Ovary (tissue), 9 donors: ENCODE measurements around the gene CRTC3. TPM values are rescaled to one million over a fixed set of nuclear protein-coding genes. Genes with fewer than 3 reads are reported as not detected.
"Not testable (repeated sequence)": the region's sequence is repeated elsewhere in the genome, so short reads cannot be mapped to it uniquely, and the experiment has no call there.

Source experiments
- DNase-seq, 5 donors: peaks; one replicate each; pipeline ENCODE4 v3.0.0-alpha.2; 2019 to 2020
- H3K27ac ChIP-seq, 2 donors: fragments of 200-600 bp; one replicate each; pipeline versions ENCODE4 v1.5.1 to v1.8.0; 2019 to 2022
- H3K27me3 ChIP-seq: fragments of 200-600 bp; one replicate; pipeline ENCODE4 v1.8.0; 2022
- H3K36me3 ChIP-seq: fragments of 200-600 bp; sonication (generic); one replicate; pipeline ENCODE4 v1.5.1; 2019
- H3K4me1 ChIP-seq: one replicate; pipeline ENCODE4 v1.8.1; 2013; ENCODE audit warnings: mild to moderate bottlenecking, moderate library complexity; ENCODE audit not compliant: insufficient read depth
- H3K4me3 ChIP-seq: fragments of 200-600 bp; sonication (generic); one replicate; pipeline ENCODE4 v1.5.1; 2017
- H3K9me3 ChIP-seq, 2 donors: fragments of 200-600 bp in 1 of 2; sonication (generic) in 1 of 2; one replicate each; pipeline versions ENCODE4 v1.5.1 to v1.8.1; 2013 to 2019; ENCODE audit warnings: mild to moderate bottlenecking in 1 of 2, moderate library complexity in 1 of 2
- CTCF ChIP-seq, 3 donors: fragments of 450-650 bp in 2 of 3; fragments of 200-600 bp in 1 of 3; IDR thresholded peaks; one replicate each; pipeline versions ENCODE4 v1.5.1 to v1.8.0; 2016 to 2022; ENCODE audit warnings: antibody characterized with exemption in 3 of 3, mild to moderate bottlenecking in 1 of 3
- EP300 ChIP-seq: sonication (generic); formaldehyde crosslinking; IDR thresholded peaks from one replicate; pipeline ENCODE4 v1.6.1; 2017; ENCODE audit warnings: antibody characterized with exemption
- POLR2A ChIP-seq: fragments of 450-650 bp; IDR thresholded peaks from one replicate; pipeline ENCODE4 v1.6.1; 2017; ENCODE audit warnings: antibody characterized with exemption, mild to moderate bottlenecking, moderate library complexity
- WGBS, 3 donors: extraction: QIAGEN DNeasy Blood & Tissue Kit in 1 of 3; methylation state at CpG; one replicate each; pipeline versions ENCODE4 v1.1.5 to v1.1.7; 2013 to 2017; 5-methylcytosine and 5-hydroxymethylcytosine counted together
- intact Hi-C, 4 donors: fragments of 100-400 bp; cut with DNase I; formaldehyde crosslinking; loops; one replicate each; pipeline versions ENCODE4 v1.11.0 to v1.15.1; 2022 to 2023
- polyA plus RNA-seq, 2 donors: library from polyadenylated mRNA; stranded (reverse); fragments of 200-250 nt in 1 of 2; fragments of 350-450 nt in 1 of 2; fragmentation: Illumina TruSeq in 1 of 2; extraction: RNeasy Lipid Tissue Mini Kit (QIAGEN cat#74804) in 1 of 2; gene quantifications; one replicate each; pipeline ENCODE4 v1.2.3, GENCODE V29; 2013 to 2014
- total RNA-seq, 7 donors: library from RNA; depleted of rRNA in 2 of 7; stranded (reverse); fragments of >200 nt in 2 of 7; fragmentation: NEBNext Ultra II Directional in 3 of 7; extraction: Animal tissue kit (Norgen Biotek cat#: 25700) in 3 of 7; gene quantifications; one replicate each; pipeline versions ENCODE4 v1.1.0 to v1.2.4, GENCODE V29; 2016 to 2023
- donor health status: DM: no; HTN: no; CAD: no; lungs with moderate emphysema.
- donor health status: DM: no; HTN: no; CAD: no.
- donor health status: Bipolar disorder and iron deficiency.
- donor health status: DM: yes; HTN: yes; CAD: no.
- donor health status: DM: no; HTN: no; CAD: no.
- donor health status: DM: yes; HTN: yes; CAD: no.

The CRTC3 gene
- total and polyA plus RNA-seq, 9 donors: 36.9 to 106 (median 85.4) TPM

- DNase-seq: no peak
- H3K9me3 ChIP-seq: no peaks in the 10 kb centered on the region
- H3K4me3 ChIP-seq: no peak overlapping the region
- H3K27ac ChIP-seq: no peak overlapping the region
- TF ChIP-seq EP300 (no peak), CTCF (IDR thresholded peaks at IDR 0.05) (no peak), POLR2A (no peak)
- H3K4me1 ChIP-seq: no peaks in the 10 kb centered on the region
- H3K27me3 ChIP-seq: no peaks in the 10 kb centered on the region
- 86 to 89% (median 88%) methylated on average over 6 of the region's 6 CpGs for WGBS, 3 donors
- H3K36me3 ChIP-seq: no peaks in the 10 kb centered on the region
- intact Hi-C loops: no loop called here
Measured at GRCh38 chr15:90497912-90498311, 31.8 kb upstream of the CRTC3 start.

DNA sequence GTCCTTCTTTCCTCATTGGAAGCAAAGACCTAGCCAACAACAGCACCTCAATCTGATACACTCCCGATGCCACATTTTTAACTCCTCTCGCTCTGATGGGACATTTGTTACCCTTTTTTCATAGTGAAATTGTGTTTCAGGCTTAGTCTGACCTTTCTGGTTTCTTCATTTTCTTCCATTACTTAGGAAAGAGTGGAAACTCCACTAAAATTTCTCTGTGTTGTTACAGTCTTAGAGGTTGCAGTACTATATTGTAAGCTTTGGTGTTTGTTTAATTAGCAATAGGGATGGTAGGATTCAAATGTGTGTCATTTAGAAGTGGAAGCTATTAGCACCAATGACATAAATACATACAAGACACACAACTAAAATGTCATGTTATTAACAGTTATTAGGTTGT lies 29.6 kb upstream of the CRTC3 start:
- no peak overlapping the region for H3K4me3 ChIP-seq
- no peaks in the 10 kb centered on the region for H3K9me3 ChIP-seq
- no peaks in the 10 kb centered on the region for H3K27me3 ChIP-seq
- WGBS, 3 donors: 73 to 86% (median 79%) methylated on average over 2 of the region's 2 CpGs
- no peaks in the 10 kb centered on the region for H3K36me3 ChIP-seq
- no peaks in the 10 kb centered on the region for H3K4me1 ChIP-seq
- TF ChIP-seq EP300 (no peak), POLR2A (no peak), CTCF (IDR thresholded peaks at IDR 0.05) (no peak)
- DNase-seq: no peak
- no peak overlapping the region for H3K27ac ChIP-seq
- intact Hi-C loops: no loop called here

DNA sequence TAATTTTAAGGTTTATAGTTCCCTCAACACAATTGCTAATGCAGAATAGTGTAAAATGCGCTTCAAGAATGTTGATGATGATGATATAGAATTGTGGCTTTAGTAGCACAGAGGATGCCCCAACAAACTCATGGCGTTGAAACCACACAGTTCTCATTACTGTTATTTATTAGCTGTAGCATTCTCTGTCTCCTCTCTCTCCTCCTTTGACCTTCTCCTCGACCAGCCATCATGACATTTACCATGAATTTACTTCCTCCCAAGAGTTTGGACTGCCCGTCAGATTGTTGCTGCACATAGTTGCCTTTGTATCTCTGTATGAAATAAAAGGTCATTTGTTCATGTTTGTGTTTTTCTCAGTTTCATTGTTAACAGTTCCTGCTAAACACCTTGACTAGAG lies 27.8 kb upstream of the CRTC3 start:
- 58 to 78% (median 65%) methylated on average over 4 of the region's 4 CpGs for WGBS, 3 donors
- DNase-seq: no peak
- no peaks in the 10 kb centered on the region for H3K4me1 ChIP-seq
- TF ChIP-seq CTCF (IDR thresholded peaks at IDR 0.05) (no peak), EP300 (no peak), POLR2A (no peak)
- intact Hi-C loops: no loop called here
- H3K36me3 ChIP-seq: no peaks in the 10 kb centered on the region
- H3K27ac ChIP-seq: no peak overlapping the region
- no peak overlapping the region for H3K4me3 ChIP-seq
- no peaks in the 10 kb centered on the region for H3K9me3 ChIP-seq
- H3K27me3 ChIP-seq: no peaks in the 10 kb centered on the region

DNA sequence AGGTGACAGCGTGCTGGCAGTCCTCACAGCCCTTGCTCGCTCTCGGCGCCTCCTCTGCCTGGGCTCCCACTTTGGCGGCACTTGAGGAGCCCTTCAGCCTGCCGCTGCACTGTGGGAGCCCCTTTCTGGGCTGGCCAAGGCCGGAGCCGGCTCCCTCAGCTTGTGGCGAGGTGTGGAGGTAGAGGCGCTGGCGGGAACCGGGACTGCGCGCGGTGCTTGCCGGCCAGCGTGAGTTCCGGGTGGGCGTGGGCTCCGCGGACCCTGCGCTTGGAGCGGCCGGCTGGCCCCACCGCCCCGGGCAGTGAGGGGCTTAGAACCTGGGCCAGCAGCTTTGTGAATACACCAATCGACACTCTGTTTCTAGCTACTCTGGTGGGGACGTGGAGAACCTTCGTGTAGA lies 18.9 kb upstream of the CRTC3 start:
- H3K36me3 ChIP-seq, H3K4me1 ChIP-seq, H3K27me3 ChIP-seq, DNase-seq, H3K9me3 ChIP-seq, H3K4me3 ChIP-seq, H3K27ac ChIP-seq: not testable (repeated sequence)
- intact Hi-C loops: loop anchor here in 1 of 4 donors (10.0 kb wide), 1 partner anchor 184 kb away; no protein-coding TSS in a partner anchor
- 95 to 98% (median 95%) methylated on average over 26 to 29 of the region's 29 CpGs for WGBS, 3 donors

DNA sequence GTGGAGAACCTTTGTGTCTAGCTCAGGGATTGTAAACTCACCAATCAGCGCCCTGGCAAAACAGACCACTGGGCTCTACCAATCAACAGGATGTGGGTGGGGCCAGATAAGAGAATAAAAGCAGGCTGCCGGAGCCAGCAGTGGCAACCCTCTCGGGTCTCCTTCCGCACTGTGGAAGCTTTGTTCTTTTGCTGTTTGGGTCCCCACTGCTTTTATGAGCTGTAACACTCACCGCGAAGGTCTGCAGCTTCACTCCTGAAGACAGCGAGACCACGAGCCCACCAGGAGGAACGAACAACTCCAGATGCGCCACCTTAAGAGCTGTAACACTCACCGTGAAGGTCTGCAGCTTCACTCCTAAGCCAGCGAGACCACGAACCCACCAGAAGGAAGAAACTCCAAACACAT lies 18.5 kb upstream of the CRTC3 start:
- H3K4me1 ChIP-seq, H3K27ac ChIP-seq, DNase-seq, H3K36me3 ChIP-seq, H3K4me3 ChIP-seq, H3K9me3 ChIP-seq, H3K27me3 ChIP-seq: not testable (repeated sequence)
- intact Hi-C loops: loop anchor here in 1 of 4 donors (10.0 kb wide), 1 partner anchor 184 kb away; no protein-coding TSS in a partner anchor
- 92 to 95% (median 95%) methylated on average over 13 of the region's 13 CpGs for WGBS, 3 donors
